Mucosa of descending colon (tissue), 3 donors: ENCODE results near the gene GLIS1. TPM values are rescaled to one million over a fixed set of nuclear protein-coding genes. Genes with fewer than 3 reads are reported as not detected.

Experiments used
- ATAC-seq: fragments of 200-7000 bp; cut with Tn5 transposase; one replicate; pipeline ENCODE4 v1.9.1; 2020; ENCODE audit warnings: mild to moderate bottlenecking, moderate library complexity
- DNase-seq, 3 donors: peaks; one replicate each; pipeline ENCODE4 v3.0.0-alpha.2; 2020
- H3K36me3 ChIP-seq: fragments of 200-600 bp; one replicate; pipeline ENCODE4 v1.8.0; 2021; ENCODE audit warnings: low read depth, mild to moderate bottlenecking
- H3K4me1 ChIP-seq: fragments of 200-600 bp; one replicate; pipeline ENCODE4 v1.8.0; 2021; ENCODE audit warnings: low read depth, mild to moderate bottlenecking
- H3K4me3 ChIP-seq: fragments of 200-600 bp; one replicate; pipeline ENCODE4 v1.8.0; 2021; ENCODE audit warnings: mild to moderate bottlenecking
- H3K9me3 ChIP-seq: fragments of 200-600 bp; one replicate; pipeline ENCODE4 v1.8.0; 2021; ENCODE audit warnings: mild to moderate bottlenecking
- CTCF ChIP-seq: fragments of 200-600 bp; IDR thresholded peaks from one replicate; pipeline ENCODE4 v1.8.0; 2022; ENCODE audit warnings: antibody characterized with exemption, mild to moderate bottlenecking
- intact Hi-C, 2 donors: fragments of 100-400 bp; cut with DNase I in 1 of 2; cut with micrococcal nuclease in 1 of 2; formaldehyde crosslinking; loops; one replicate each; pipeline versions ENCODE4 v1.11.0 to v1.11.1; 2022; cut with DNase I, micrococcal nuclease
- total RNA-seq, 3 donors: library from RNA; stranded (reverse); fragmentation: NEBNext Ultra II Directional in 2 of 3; extraction: Animal tissue kit (Norgen Biotek cat#: 25700) in 2 of 3; gene quantifications; one replicate each; pipeline versions ENCODE4 v1.2.1 to v1.2.4, GENCODE V29; 2021 to 2023
- donor health status: DM: no; HTN: no; CAD: no; lungs with moderate emphysema.
- donor health status: DM: no; HTN: no; CAD: no.
- donor health status: DM: no; HTN: yes; CAD: no.

GLIS1 gene
- total RNA-seq, 3 donors from 2014 or later: 0.09 to 0.24 (median 0.14) TPM

- TF ChIP-seq CTCF: no peak
- Histone ChIP-seq H3K4me1 (no peaks in the 10 kb centered on the region), H3K36me3 (no peaks in the 10 kb centered on the region), H3K9me3 (no peaks in the 10 kb centered on the region), H3K4me3 (no peak overlapping the region)
- DNase-seq (no peak), ATAC-seq (no peak)
- intact Hi-C loops: no loop called here
Measured at GRCh38 chr1:53535846-53536245, 203.1 kb downstream of the GLIS1 start.

GRCh38 chr1:53535226-53535625 is 203.7 kb downstream of the GLIS1 start:
- H3K4me1 ChIP-seq: no peaks in the 10 kb centered on the region
- no peaks in the 10 kb centered on the region for H3K36me3 ChIP-seq
- DNase-seq (no peak), ATAC-seq (no peak)
- intact Hi-C loops: no loop called here
- TF ChIP-seq CTCF: no peak
- no peaks in the 10 kb centered on the region for H3K9me3 ChIP-seq
- H3K4me3 ChIP-seq: no peak overlapping the region

- DNase-seq: no peak
- no peaks in the 10 kb centered on the region for H3K9me3 ChIP-seq
- H3K4me1 ChIP-seq: no peaks in the 10 kb centered on the region
- H3K4me3 ChIP-seq: no peak overlapping the region
- no peaks in the 10 kb centered on the region for H3K36me3 ChIP-seq
- no peak for TF ChIP-seq CTCF
- intact Hi-C loops: no loop called here
- ATAC-seq: no peak
Measured at GRCh38 chr1:53532912-53533311, 206.1 kb downstream of the GLIS1 start.

GRCh38 chr1:53532377-53532776 is 206.6 kb downstream of the GLIS1 start:
- intact Hi-C loops: no loop called here

GRCh38 chr1:53530550-53530949 is 208.4 kb downstream of the GLIS1 start:
- H3K4me1 ChIP-seq: no peaks in the 10 kb centered on the region
- TF ChIP-seq CTCF: no peak
- no peaks in the 10 kb centered on the region for H3K9me3 ChIP-seq
- ATAC-seq (no peak), DNase-seq (no peak)
- intact Hi-C loops: no loop called here
- H3K36me3 ChIP-seq: no peaks in the 10 kb centered on the region
- H3K4me3 ChIP-seq: no peak overlapping the region

More at GRCh38 chr1:53532377-53532776, 206.6 kb downstream of the GLIS1 start:
- DNase-seq (no peak), ATAC-seq (no peak)
- Histone ChIP-seq H3K36me3 (no peaks in the 10 kb centered on the region), H3K4me3 (no peak overlapping the region), H3K4me1 (no peaks in the 10 kb centered on the region), H3K9me3 (no peaks in the 10 kb centered on the region)
- TF ChIP-seq CTCF: no peak

GRCh38 chr1:53529555-53529954 is 209.4 kb downstream of the GLIS1 start:
- intact Hi-C loops: no loop called here
- no peak for TF ChIP-seq CTCF
- Histone ChIP-seq H3K36me3 (no peaks in the 10 kb centered on the region), H3K4me3 (no peak overlapping the region), H3K4me1 (no peaks in the 10 kb centered on the region), H3K9me3 (no peaks in the 10 kb centered on the region)
- DNase-seq (no peak), ATAC-seq (no peak)
